ENCODE results near the gene ADAM12. TPM values are rescaled to one million over a fixed set of nuclear protein-coding genes. Genes with fewer than 3 reads are reported as not detected.

Gene ADAM12
- polyA plus RNA-seq, 10 donors, result 13.8 to 31.7 (median 20.1) TPM

GRCh38 chr10:126235979-126236851, 152.1 kb downstream of the ADAM12 start:
- DNase-seq, result no peak

GRCh38 chr10:126235091-126235978, 152.9 kb downstream of the ADAM12 start:
- DNase-seq, result no peak

- no peak for DNase-seq
These were observed 153.6 kb downstream of the ADAM12 start for GRCh38 chr10:126234630-126235029.

GRCh38 chr10:126233182-126234148, 154.8 kb downstream of the ADAM12 start:
- DNase-seq, result no peak

GRCh38 chr10:126230587-126230986, 157.7 kb downstream of the ADAM12 start:
- no peak for DNase-seq

- DNase-seq, result no peak
These were observed 158.6 kb downstream of the ADAM12 start for GRCh38 chr10:126229686-126230085.

- no peak for DNase-seq
These were observed 160.5 kb downstream of the ADAM12 start for GRCh38 chr10:126227762-126228134.

- DNase-seq, result no peak
These were observed 161.1 kb downstream of the ADAM12 start for GRCh38 chr10:126226988-126227761.

GRCh38 chr10:126226205-126226604, 162.1 kb downstream of the ADAM12 start:
- no peak for DNase-seq

- peak in 1 of 3 donors; percentile 78 for DNase-seq
These were observed 162.6 kb downstream of the ADAM12 start for GRCh38 chr10:126225672-126226008.

- DNase-seq, result no peak
These were observed 163.2 kb downstream of the ADAM12 start for GRCh38 chr10:126224967-126225671.

GRCh38 chr10:126223512-126224067, 164.7 kb downstream of the ADAM12 start:
- DNase-seq, result no peak

GRCh38 chr10:126222736-126223511, 165.4 kb downstream of the ADAM12 start:
- peak; percentile 59 to 88 (median 78) for DNase-seq

- DNase-seq, result no peak
These were observed 166.4 kb downstream of the ADAM12 start for GRCh38 chr10:126221874-126222273.

- no peak for DNase-seq
These were observed 169.3 kb downstream of the ADAM12 start for GRCh38 chr10:126218778-126219649.

GRCh38 chr10:126218174-126218573, 170.1 kb downstream of the ADAM12 start:
- no peak for DNase-seq

GRCh38 chr10:126216632-126216961, 171.7 kb downstream of the ADAM12 start:
- peak in 1 of 3 donors; percentile 75 for DNase-seq

All from muscle of back (tissue), 11 donors.